GM12864 (cell line): ENCODE results near the gene ZHX3.

ENCODE experiments used
- DNase-seq: peaks from one replicate; pipeline ENCODE4 v3.0.0-alpha.2; 2011; ENCODE audit warnings: low read depth
- H3K4me3 ChIP-seq: 2 replicates; pipeline ENCODE4 v1.5.1; 2011; ENCODE audit warnings: mild to moderate bottlenecking, low read depth, low read length, control low read depth
- TF ChIP-seq, protein P1 (sequence below): IDR thresholded peaks from 2 replicates; pipeline ENCODE4 v1.5.1; 2011; ENCODE audit warnings: low read depth, mild to moderate bottlenecking, moderate library complexity, low read length, control low read depth, inconsistent platforms; ENCODE audit errors: missing control alignments

ZHX3 gene

DNA sequence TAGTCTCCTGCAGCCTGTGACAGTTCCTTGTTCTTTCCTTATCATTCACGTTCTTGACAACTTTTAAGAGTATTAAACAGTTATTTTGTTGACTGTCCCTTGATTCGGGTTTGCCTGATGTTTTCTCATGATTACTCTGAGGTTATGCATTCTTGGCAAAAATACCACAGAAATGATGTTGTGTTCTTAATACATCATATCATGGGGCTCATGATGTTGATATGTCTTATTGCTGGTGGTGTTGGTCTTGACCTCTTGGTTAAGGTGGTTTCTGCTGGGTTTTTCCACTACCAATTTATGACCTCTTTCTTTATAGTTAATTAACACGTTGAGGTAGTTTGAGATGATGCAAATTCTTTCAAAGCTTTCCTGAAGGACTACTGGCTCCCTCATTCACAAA is 59.1 kb downstream of the ZHX3 start:
- no peak for DNase-seq
- TF ChIP-seq, protein P1, sequence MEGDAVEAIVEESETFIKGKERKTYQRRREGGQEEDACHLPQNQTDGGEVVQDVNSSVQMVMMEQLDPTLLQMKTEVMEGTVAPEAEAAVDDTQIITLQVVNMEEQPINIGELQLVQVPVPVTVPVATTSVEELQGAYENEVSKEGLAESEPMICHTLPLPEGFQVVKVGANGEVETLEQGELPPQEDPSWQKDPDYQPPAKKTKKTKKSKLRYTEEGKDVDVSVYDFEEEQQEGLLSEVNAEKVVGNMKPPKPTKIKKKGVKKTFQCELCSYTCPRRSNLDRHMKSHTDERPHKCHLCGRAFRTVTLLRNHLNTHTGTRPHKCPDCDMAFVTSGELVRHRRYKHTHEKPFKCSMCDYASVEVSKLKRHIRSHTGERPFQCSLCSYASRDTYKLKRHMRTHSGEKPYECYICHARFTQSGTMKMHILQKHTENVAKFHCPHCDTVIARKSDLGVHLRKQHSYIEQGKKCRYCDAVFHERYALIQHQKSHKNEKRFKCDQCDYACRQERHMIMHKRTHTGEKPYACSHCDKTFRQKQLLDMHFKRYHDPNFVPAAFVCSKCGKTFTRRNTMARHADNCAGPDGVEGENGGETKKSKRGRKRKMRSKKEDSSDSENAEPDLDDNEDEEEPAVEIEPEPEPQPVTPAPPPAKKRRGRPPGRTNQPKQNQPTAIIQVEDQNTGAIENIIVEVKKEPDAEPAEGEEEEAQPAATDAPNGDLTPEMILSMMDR: no peak
- H3K4me3 ChIP-seq: no peak overlapping the region

DNA sequence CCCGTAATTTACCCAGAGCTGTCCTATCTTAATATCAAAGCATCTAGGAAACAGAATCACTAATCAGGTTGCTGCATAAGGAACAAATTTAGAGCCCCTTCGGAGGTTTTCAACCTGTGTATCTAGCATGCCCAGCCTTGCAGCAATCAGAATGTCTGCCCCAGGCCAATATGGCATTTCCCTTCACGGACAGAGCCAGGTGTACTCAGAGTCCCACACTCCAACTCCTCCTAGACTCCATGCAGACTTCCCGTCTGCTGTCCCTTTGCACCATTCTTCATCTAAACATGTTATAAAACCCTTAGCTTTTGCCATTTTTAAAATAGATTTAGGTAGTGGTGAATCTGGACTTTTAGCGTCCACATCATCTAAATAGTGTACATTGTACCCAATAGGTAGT is 61.0 kb downstream of the ZHX3 start:
- no peak overlapping the region for H3K4me3 ChIP-seq
- TF ChIP-seq, protein P1: no peak
- DNase-seq: no peak

DNA sequence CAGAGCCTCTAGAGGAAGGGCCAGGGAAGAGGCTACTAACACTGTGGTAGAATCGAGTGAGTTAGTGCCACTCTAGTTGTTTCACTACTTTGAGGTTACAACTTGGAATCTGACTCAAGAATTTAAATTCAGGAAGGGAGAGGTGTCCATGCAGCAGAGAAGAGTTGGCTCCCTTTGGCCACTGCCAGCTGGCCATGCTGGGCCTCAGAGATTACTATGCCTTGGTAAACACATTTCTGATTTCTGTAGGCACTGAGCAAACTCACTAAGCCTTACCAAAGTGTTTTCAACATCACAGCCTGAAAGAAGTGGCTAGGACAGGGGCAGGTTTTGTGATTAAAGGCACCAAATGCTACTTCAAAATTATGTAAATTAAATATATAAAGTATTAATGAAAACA is 61.9 kb downstream of the ZHX3 start:
- TF ChIP-seq, protein P1: no peak
- H3K4me3 ChIP-seq: no peak overlapping the region
- no peak for DNase-seq

DNA sequence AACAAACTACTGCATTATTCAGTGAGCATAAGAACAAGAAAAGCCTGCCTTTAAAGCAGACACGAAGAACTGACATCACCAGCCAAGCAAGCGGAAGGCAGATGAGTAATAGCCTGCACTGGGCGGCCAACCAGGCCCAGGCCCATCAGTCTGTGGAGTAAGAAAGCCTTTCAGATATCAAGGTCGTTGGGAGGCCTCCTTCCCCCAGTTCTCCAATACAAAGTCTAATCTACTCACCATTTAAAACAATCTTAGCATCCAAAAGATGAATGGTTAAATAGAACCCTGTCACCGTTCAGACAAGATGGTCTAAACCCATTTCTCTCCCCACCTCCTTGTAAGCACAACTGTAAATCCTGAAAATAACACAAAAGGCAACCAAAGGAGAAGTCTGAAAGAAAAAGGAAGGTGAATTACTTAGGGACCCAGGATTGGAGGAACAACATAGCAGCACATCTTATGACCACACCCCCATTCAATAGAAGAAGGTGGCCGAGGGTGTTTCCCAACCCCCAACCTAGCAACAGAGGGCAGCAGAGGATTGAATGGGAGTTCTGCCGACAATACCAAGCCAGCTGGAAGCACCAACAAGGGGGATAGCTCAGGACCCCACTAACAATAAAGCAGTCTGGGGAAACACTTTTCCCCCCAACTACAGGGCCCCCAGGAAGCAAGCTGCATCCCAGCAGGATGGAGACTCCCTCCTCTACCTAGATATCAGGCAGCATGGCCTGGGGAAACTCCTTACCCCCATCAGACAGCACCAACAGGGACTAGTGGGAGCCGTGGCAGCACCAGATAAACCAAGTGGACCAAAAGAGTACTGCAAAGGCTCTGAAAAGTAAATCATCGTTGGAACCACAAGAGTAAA is 67.9 kb downstream of the ZHX3 start:
- no peak for DNase-seq
- TF ChIP-seq, protein P1: peak; percentile 26
- H3K4me3 ChIP-seq: no peak overlapping the region

DNA sequence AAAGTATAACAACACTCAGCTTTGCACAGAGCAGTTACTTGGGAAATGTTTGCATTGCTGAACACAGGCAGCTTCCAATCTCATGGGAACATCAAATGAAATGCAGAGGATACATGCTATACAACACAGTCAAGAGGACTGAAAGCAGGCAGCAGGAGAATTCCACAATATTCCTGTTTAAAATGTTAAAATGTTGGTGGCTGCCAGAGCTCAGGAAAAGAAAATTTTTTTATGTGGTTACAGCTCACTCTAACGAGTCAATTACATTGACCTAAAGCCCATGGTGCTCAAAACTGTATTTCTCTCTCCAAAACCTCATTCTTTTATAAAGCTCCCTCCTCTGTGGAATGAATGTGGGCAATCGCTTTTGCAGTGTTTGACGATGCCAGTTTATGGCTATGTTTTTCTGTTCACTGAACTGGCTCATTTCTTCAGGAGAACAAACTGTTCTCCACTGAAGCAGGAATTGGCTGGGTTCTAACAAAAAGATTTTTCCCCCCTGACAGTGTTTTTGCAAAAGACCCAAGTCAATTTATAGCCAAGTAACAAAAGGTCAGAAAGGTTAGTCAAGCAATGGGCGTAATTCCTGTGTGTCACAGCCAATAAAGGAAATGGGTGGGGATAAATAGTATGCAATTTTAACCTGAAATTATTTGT is 69.0 kb downstream of the ZHX3 start:
- TF ChIP-seq, protein P1: no peak
- no peak for DNase-seq
- no peak overlapping the region for H3K4me3 ChIP-seq

DNA sequence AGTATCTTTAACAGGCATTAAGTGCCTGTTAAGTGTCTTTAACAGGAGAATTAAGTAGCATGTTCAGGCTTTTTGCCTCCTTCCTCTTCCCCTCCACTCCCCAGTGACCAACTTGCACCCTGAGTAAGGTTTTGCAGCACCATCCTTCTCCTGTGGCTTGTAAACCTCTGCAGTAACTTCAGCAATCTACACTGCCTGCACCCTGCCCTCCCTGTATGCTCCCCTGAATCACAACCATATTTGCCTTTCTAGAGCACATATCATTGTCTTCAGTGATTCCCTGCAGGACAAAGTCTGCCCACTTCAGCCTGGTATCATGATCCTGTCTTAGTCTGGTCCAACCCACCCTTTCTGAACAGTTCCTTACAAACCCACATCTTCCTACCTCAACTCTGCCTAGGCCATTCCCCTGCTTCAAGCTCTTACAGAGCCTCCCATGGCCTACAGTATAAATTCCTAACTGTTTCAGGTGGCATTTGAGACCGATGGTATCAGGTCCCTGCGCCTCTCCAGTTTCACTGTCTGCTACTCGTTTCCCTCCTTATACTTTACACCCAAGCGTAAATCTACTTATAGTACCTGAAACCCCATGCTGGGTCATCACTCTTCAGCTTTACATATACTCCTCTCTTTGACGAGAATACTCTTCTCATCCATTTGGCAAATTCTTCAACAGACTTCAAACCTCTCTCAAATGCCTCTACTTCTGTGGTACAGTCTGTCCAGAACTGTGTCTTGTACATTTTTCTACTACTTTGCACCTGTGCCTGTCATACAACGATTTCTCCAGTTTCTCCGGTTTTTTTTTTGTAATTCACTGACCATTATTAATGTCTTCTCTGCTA is 69.8 kb downstream of the ZHX3 start:
- TF ChIP-seq, protein P1: no peak
- H3K4me3 ChIP-seq: no peak overlapping the region
- no peak for DNase-seq
